ENCODE results near the gene SNPH. TPM values are rescaled to one million over a fixed set of nuclear protein-coding genes. Genes with fewer than 3 reads are reported as not detected.

SNPH gene
- total and polyA plus RNA-seq, 2 of the 8 experiments (the other 6 are each of a cell fraction or from before 2014, with no cell fraction given) = 0.98 to 4.9 TPM

GRCh38 chr20:1269235-1269634 lies 3.1 kb downstream of the SNPH start:
- no peak overlapping the region for H3K14ac ChIP-seq (ENCODE audit: insufficient read length)
- H2AFZ ChIP-seq (ENCODE audit: low read length) = no peak overlapping the region
- H4K91ac ChIP-seq (replicated peaks; ENCODE audit: insufficient read length, low read length) = no peak overlapping the region
- FAIRE-seq = no peak
- no peak overlapping the region for H2BK5ac ChIP-seq (ENCODE audit: low read depth, low read length)
- no peak overlapping the region for H3K27ac ChIP-seq (ENCODE audit: low read depth, low read length)
- H2BK15ac ChIP-seq (ENCODE audit: low read length) = no peak overlapping the region
- H2AK5ac ChIP-seq (ENCODE audit: low read depth, low read length) = no peak overlapping the region
- H3K9ac ChIP-seq (replicated peaks in 1 of 4; ENCODE audit: extremely low read depth in 1 of 4, low read depth in 3 of 4, low read length in 3 of 4) = no peak overlapping the region
- POLR2A ChIA-PET (ENCODE audit: partially characterized antibody) = no interaction called here
- no peak overlapping the region for H3K4me2 ChIP-seq (ENCODE audit: insufficient read depth in 1 of 2, low read depth in 2 of 2, low read length in 2 of 2)
- H2BK12ac ChIP-seq (ENCODE audit: low read depth, low read length) = no peak overlapping the region
- H3K9me3 ChIP-seq (ENCODE audit: insufficient read depth in 2 of 2, low read depth in 1 of 2, low read length in 1 of 2) = no peaks in the 10 kb centered on the region
- no peak overlapping the region for H4K8ac ChIP-seq (ENCODE audit: extremely low read depth, insufficient read depth, low read length)
- no peak overlapping the region for H2BK120ac ChIP-seq (replicated peaks; ENCODE audit: low read depth, low read length)
- peaks cover 0 to 13% (median 1%) of the 10 kb centered on the region in 4 experiments; a peak in 4 of 7 replicates for H3K4me1 ChIP-seq (replicated peaks in 1 of 4; ENCODE audit: control insufficient read depth in 3 of 4, insufficient read depth in 4 of 4, low read length in 3 of 4)
- 92% methylated on average over 8 of the region's 8 CpGs; no CpG with 5 or more reads in 1 of the 2 experiments for WGBS, 2 experiments (ENCODE audit: extremely low coverage in 1 of 2, insufficient coverage in 1 of 2, insufficient read length in 1 of 2, insufficient replicate concordance in 2 of 2, low coverage in 1 of 2, low lambda C conversion rate in 2 of 2, missing lambda C conversion rate in 1 of 2)
- no peak overlapping the region for H2BK20ac ChIP-seq (ENCODE audit: low read length)
- H3K4ac ChIP-seq (replicated peaks; ENCODE audit: insufficient read length, low read depth, low read length) = no peak overlapping the region
- no peaks in the 10 kb centered on the region for H3K36me3 ChIP-seq (ENCODE audit: control insufficient read depth in 2 of 4, insufficient read depth in 4 of 4, low read length in 3 of 4)
- H3K79me2 ChIP-seq (ENCODE audit: control insufficient read depth in 1 of 2, insufficient read depth in 2 of 2, low read length in 2 of 2) = no peaks in the 10 kb centered on the region
- no peak overlapping the region for H3K23ac ChIP-seq (ENCODE audit: insufficient read length)
- no peaks in the 10 kb centered on the region for H3K79me1 ChIP-seq (ENCODE audit: low read depth, low read length)
- H3K27me3 ChIP-seq (replicated peaks in 1 of 4; ENCODE audit: control insufficient read depth in 3 of 4, extremely low read depth in 1 of 4, insufficient read depth in 3 of 4, low read length in 3 of 4) = peaks cover 0 to 1% (median 0%) of the 10 kb centered on the region in 4 experiments; a peak in 2 of 7 replicates
- CTCF ChIA-PET (ENCODE audit: partially characterized antibody) = interaction anchor here (1.9 kb wide), 1 partner anchor 13 kb away, joined by 7 read pairs; no protein-coding TSS in a partner anchor
- peaks cover 4% of the 10 kb centered on the region; the same call in 1 of the 2 replicates for H3K23me2 ChIP-seq (ENCODE audit: low read depth, low read length)
- no peak overlapping the region for H3K56ac ChIP-seq (replicated peaks; ENCODE audit: insufficient read length, low read depth, low read length)
- H3K4me3 ChIP-seq (ENCODE audit: extremely low read depth in 1 of 4, insufficient read depth in 2 of 4, low read depth in 3 of 4, low read length in 4 of 4) = no peak overlapping the region
- no peak for TF ChIP-seq POU5F1 (IDR thresholded peaks at IDR 0.05; ENCODE audit: low read depth, low read length)
- no peak for TF ChIP-seq SIX5 (IDR thresholded peaks at IDR 0.05; ENCODE audit: low read depth, low read length)
- TF ChIP-seq EZH2 (IDR thresholded peaks at IDR 0.05; ENCODE audit: low read depth, low read length, severe bottlenecking) = no peak
- no peak for TF ChIP-seq MAFK (IDR thresholded peaks at IDR 0.05; ENCODE audit: low read depth, low read length)
- no peak for TF ChIP-seq FOSL1 (IDR thresholded peaks at IDR 0.05; ENCODE audit: insufficient read depth, low read depth, low read length)
- H3K18ac ChIP-seq (ENCODE audit: extremely low read depth, low read length) = no peak overlapping the region
- no peaks in the 10 kb centered on the region for H4K20me1 ChIP-seq (replicated peaks in 1 of 2; ENCODE audit: control insufficient read depth in 1 of 2, insufficient read depth in 2 of 2, low read length in 2 of 2)
- no peak for DNase-seq (ENCODE audit: low read depth in 1 of 2, low spot score in 2 of 2)
- no peak overlapping the region for H4K5ac ChIP-seq (ENCODE audit: insufficient read length, low read depth, low read length)

Data from H1 (cell line).